ENCODE results near the gene NHEJ1. TPM values are rescaled to one million over a fixed set of nuclear protein-coding genes. Genes with fewer than 3 reads are reported as not detected.

Gene NHEJ1
- total and polyA plus RNA-seq, 4 donors, result 6.1 to 13.5 (median 9.9) TPM

GRCh38 chr2:219176818-219177551 lies 16.4 kb upstream of the NHEJ1 start, which contains the start of gene CNPPD1:
TSS of gene CNPPD1 (minus strand) at chr2:219176925. CDS start at chr2:219176828, 97 bp downstream.
- H3K9me3 ChIP-seq (ENCODE audit: control insufficient read depth in 4 of 4, low read length in 3 of 4), result no peaks in the 10 kb centered on the region
- TF ChIP-seq CTCF (IDR thresholded peaks at IDR 0.05; ENCODE audit: low read depth, low read length, missing input control), result peak; percentile 18
- TF ChIP-seq YY1 (IDR thresholded peaks at IDR 0.05), result no peak
- no peak for TF ChIP-seq HNF4A (conservative IDR thresholded peaks at IDR 0.05)
- TF ChIP-seq FOXA1 (IDR thresholded peaks at IDR 0.05), result no peak
- TF ChIP-seq JUND (IDR thresholded peaks at IDR 0.05), result no peak
- TF ChIP-seq TAF1 (conservative IDR thresholded peaks at IDR 0.05), result no peak
- TF ChIP-seq EGR1 (IDR thresholded peaks at IDR 0.05; ENCODE audit: low read depth in 2 of 2), result no peak
- TF ChIP-seq REST (IDR thresholded peaks at IDR 0.05), result no peak
- TF ChIP-seq SP1 (IDR thresholded peaks at IDR 0.05), result peak; percentile 33
- TF ChIP-seq MAX (IDR thresholded peaks at IDR 0.05), result no peak
- TF ChIP-seq ZBTB33 (IDR thresholded peaks at IDR 0.05), result no peak
- TF ChIP-seq GABPA (IDR thresholded peaks at IDR 0.05 in 1 of 2, conservative IDR thresholded peaks at IDR 0.05 in 1 of 2), result peak in 1 of 2 donors; percentile 82
- no peak for TF ChIP-seq RXRA (IDR thresholded peaks at IDR 0.05)
- TF ChIP-seq RAD21 (IDR thresholded peaks at IDR 0.05), result no peak
- TF ChIP-seq HNF4G (IDR thresholded peaks at IDR 0.05), result no peak
- TF ChIP-seq ATF3 (IDR thresholded peaks at IDR 0.05), result no peak
- peak within 1 kb of the TSS; percentile 94 to 100 for H3K27ac ChIP-seq (ENCODE audit: low read depth in 1 of 2, low read length in 2 of 2)
- H3K4me3 ChIP-seq (ENCODE audit: low read depth in 1 of 3, low read length in 3 of 3), result peak within 1 kb of the TSS; percentile 65 to 89 (median 77)
- peak; percentile 88 for DNase-seq (ENCODE audit: low spot score)
- H3K27me3 ChIP-seq (ENCODE audit: control insufficient read depth in 4 of 4, insufficient read depth in 4 of 4, low read length in 3 of 4), result no peaks in the 10 kb centered on the region
- H3K36me3 ChIP-seq (ENCODE audit: control insufficient read depth in 4 of 4, insufficient read depth in 3 of 4, low read depth in 1 of 4, low read length in 3 of 4), result peaks cover 4 to 49% (median 40%) of the 10 kb centered on the region in 4 donors
- H3K9ac ChIP-seq (ENCODE audit: low read depth in 1 of 2, low read length in 2 of 2), result peak within 1 kb of the TSS; percentile 78 to 100
- peaks cover 0 to 25% (median 22%) of the 10 kb centered on the region in 4 donors for H3K4me1 ChIP-seq (ENCODE audit: control insufficient read depth in 4 of 4, insufficient read depth in 4 of 4, low read length in 3 of 4)
- WGBS, result under 1% methylated on average over 69 of the region's 69 CpGs
